DOHH2 (cell line): ENCODE results near the gene LRWD1.
"Not testable (repeated sequence)": the region's sequence is repeated elsewhere in the genome, so short reads cannot be mapped to it uniquely, and the experiment has no call there.

Experiments used
- EZH2phosphoT487 ChIP-seq: fragments of 200-600 bp; sonication (generic); IDR thresholded peaks from 2 replicates; pipeline ENCODE4 v1.6.1; 2017; ENCODE audit warnings: borderline replicate concordance, mild to moderate bottlenecking, antibody characterized with exemption, low read length, moderate library complexity, mixed read lengths
- TF ChIP-seq, protein P1 (sequence below): fragments of 200-600 bp; sonication (generic); IDR thresholded peaks from one replicate; pipeline ENCODE4 v1.5.1; 2014; ENCODE audit warnings: antibody characterized with exemption, mild to moderate bottlenecking, low read depth, low read length; ENCODE audit not compliant: poor library complexity, severe bottlenecking

GRCh38 chr7:102512642-102513221 lies 47.9 kb downstream of the LRWD1 start:
- TF ChIP-seq, protein P1, sequence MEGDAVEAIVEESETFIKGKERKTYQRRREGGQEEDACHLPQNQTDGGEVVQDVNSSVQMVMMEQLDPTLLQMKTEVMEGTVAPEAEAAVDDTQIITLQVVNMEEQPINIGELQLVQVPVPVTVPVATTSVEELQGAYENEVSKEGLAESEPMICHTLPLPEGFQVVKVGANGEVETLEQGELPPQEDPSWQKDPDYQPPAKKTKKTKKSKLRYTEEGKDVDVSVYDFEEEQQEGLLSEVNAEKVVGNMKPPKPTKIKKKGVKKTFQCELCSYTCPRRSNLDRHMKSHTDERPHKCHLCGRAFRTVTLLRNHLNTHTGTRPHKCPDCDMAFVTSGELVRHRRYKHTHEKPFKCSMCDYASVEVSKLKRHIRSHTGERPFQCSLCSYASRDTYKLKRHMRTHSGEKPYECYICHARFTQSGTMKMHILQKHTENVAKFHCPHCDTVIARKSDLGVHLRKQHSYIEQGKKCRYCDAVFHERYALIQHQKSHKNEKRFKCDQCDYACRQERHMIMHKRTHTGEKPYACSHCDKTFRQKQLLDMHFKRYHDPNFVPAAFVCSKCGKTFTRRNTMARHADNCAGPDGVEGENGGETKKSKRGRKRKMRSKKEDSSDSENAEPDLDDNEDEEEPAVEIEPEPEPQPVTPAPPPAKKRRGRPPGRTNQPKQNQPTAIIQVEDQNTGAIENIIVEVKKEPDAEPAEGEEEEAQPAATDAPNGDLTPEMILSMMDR, result not testable (repeated sequence)
- not testable (repeated sequence) for TF ChIP-seq EZH2phosphoT487
